ENCODE measurements around the gene SCN3A.

The SCN3A gene

GRCh38 chr2:165192729-165193128 lies 11.1 kb downstream of the SCN3A start:
- Histone ChIP-seq H3K27ac (ENCODE audit: low read length) (no peak overlapping the region), H3K36me3 (ENCODE audit: insufficient read depth, low read length) (no peaks in the 10 kb centered on the region), H3K4me2 (ENCODE audit: insufficient read depth, low read length) (no peak overlapping the region), H3K4me3 (ENCODE audit: low read depth in 1 of 2, low read length in 2 of 2) (no peak overlapping the region), H3K9me3 (ENCODE audit: insufficient read depth, low read length, severe bottlenecking) (no peaks in the 10 kb centered on the region), H3K9ac (ENCODE audit: low read depth, low read length) (no peak overlapping the region), H3K27me3 (ENCODE audit: insufficient read depth, low read length, poor library complexity) (no peaks in the 10 kb centered on the region), H3K4me1 (ENCODE audit: insufficient read depth, low read length) (peaks cover 7% of the 10 kb centered on the region), H4K20me1 (ENCODE audit: insufficient read depth, low read length) (no peaks in the 10 kb centered on the region), H2AFZ (ENCODE audit: low read depth, low read length) (no peak overlapping the region), H3K79me2 (ENCODE audit: insufficient read depth, low read length) (no peaks in the 10 kb centered on the region)
- ATAC-seq (ENCODE audit: insufficient read depth, low read depth), result no peak
- no peak for DNase-seq
- TF ChIP-seq EZH2 (IDR thresholded peaks at IDR 0.05; ENCODE audit: borderline replicate concordance, low read depth, low read length, severe bottlenecking), result no peak
- TF ChIP-seq, protein P1, sequence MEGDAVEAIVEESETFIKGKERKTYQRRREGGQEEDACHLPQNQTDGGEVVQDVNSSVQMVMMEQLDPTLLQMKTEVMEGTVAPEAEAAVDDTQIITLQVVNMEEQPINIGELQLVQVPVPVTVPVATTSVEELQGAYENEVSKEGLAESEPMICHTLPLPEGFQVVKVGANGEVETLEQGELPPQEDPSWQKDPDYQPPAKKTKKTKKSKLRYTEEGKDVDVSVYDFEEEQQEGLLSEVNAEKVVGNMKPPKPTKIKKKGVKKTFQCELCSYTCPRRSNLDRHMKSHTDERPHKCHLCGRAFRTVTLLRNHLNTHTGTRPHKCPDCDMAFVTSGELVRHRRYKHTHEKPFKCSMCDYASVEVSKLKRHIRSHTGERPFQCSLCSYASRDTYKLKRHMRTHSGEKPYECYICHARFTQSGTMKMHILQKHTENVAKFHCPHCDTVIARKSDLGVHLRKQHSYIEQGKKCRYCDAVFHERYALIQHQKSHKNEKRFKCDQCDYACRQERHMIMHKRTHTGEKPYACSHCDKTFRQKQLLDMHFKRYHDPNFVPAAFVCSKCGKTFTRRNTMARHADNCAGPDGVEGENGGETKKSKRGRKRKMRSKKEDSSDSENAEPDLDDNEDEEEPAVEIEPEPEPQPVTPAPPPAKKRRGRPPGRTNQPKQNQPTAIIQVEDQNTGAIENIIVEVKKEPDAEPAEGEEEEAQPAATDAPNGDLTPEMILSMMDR (IDR thresholded peaks at IDR 0.05; ENCODE audit: borderline replicate concordance, extremely low read depth, low read length, poor library complexity, severe bottlenecking), result no peak

GRCh38 chr2:165191096-165191728 lies 12.6 kb downstream of the SCN3A start:
- Histone ChIP-seq H3K27ac (ENCODE audit: low read length) (no peak overlapping the region), H3K79me2 (ENCODE audit: insufficient read depth, low read length) (no peaks in the 10 kb centered on the region), H3K4me3 (ENCODE audit: low read depth in 1 of 2, low read length in 2 of 2) (no peak overlapping the region), H3K9me3 (ENCODE audit: insufficient read depth, low read length, severe bottlenecking) (no peaks in the 10 kb centered on the region), H3K27me3 (ENCODE audit: insufficient read depth, low read length, poor library complexity) (no peaks in the 10 kb centered on the region), H4K20me1 (ENCODE audit: insufficient read depth, low read length) (no peaks in the 10 kb centered on the region), H2AFZ (ENCODE audit: low read depth, low read length) (no peak overlapping the region), H3K4me2 (ENCODE audit: insufficient read depth, low read length) (no peak overlapping the region), H3K36me3 (ENCODE audit: insufficient read depth, low read length) (no peaks in the 10 kb centered on the region), H3K4me1 (ENCODE audit: insufficient read depth, low read length) (peaks cover 7% of the 10 kb centered on the region), H3K9ac (ENCODE audit: low read depth, low read length) (no peak overlapping the region)
- TF ChIP-seq EZH2 (IDR thresholded peaks at IDR 0.05; ENCODE audit: borderline replicate concordance, low read depth, low read length, severe bottlenecking), result no peak
- TF ChIP-seq, protein P1 (IDR thresholded peaks at IDR 0.05; ENCODE audit: borderline replicate concordance, extremely low read depth, low read length, poor library complexity, severe bottlenecking), result no peak
- ATAC-seq (ENCODE audit: insufficient read depth, low read depth) (no peak), DNase-seq (no peak)

DNA sequence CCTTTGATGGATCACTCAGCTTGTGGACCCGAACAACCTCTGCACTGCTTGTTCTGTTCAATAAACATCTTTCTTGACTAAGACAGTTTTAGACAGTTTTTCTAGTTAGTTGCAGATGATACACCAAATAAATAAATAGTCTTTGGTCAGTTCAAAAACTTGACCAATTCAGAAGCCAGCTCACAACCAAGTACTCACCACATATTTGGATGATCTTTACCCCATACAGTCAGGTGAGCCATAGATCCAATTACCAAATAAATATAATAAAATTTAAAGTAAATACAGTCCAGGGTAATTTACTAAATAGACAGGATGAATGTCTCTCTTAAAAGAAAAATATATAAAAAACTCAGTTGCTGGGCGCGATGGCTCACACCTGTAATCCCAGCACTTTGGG lies 18.2 kb downstream of the SCN3A start:
- H3K27ac ChIP-seq (ENCODE audit: low read length), result no peak overlapping the region
- H4K20me1 ChIP-seq (ENCODE audit: insufficient read depth, low read length), result no peaks in the 10 kb centered on the region
- H2AFZ ChIP-seq (ENCODE audit: low read depth, low read length), result no peak overlapping the region
- no peak for ATAC-seq (ENCODE audit: insufficient read depth, low read depth)
- no peak overlapping the region for H3K4me3 ChIP-seq (ENCODE audit: low read depth in 1 of 2, low read length in 2 of 2)
- DNase-seq, result no peak
- H3K4me1 ChIP-seq (ENCODE audit: insufficient read depth, low read length), result no peaks in the 10 kb centered on the region
- H3K9ac ChIP-seq (ENCODE audit: low read depth, low read length), result no peak overlapping the region
- H3K9me3 ChIP-seq (ENCODE audit: insufficient read depth, low read length, severe bottlenecking), result no peaks in the 10 kb centered on the region
- H3K4me2 ChIP-seq (ENCODE audit: insufficient read depth, low read length), result no peak overlapping the region
- no peaks in the 10 kb centered on the region for H3K36me3 ChIP-seq (ENCODE audit: insufficient read depth, low read length)
- H3K27me3 ChIP-seq (ENCODE audit: insufficient read depth, low read length, poor library complexity), result no peaks in the 10 kb centered on the region
- TF ChIP-seq, protein P1 (IDR thresholded peaks at IDR 0.05; ENCODE audit: borderline replicate concordance, extremely low read depth, low read length, poor library complexity, severe bottlenecking), result no peak
- TF ChIP-seq EZH2 (IDR thresholded peaks at IDR 0.05; ENCODE audit: borderline replicate concordance, low read depth, low read length, severe bottlenecking), result no peak
- no peaks in the 10 kb centered on the region for H3K79me2 ChIP-seq (ENCODE audit: insufficient read depth, low read length)

Measured in DND-41 (cell line).